ENCODE data around the gene AHRR. TPM values are rescaled to one million over a fixed set of nuclear protein-coding genes. Genes with fewer than 3 reads are reported as not detected.

Gene AHRR
- total and polyA plus RNA-seq, 9 of the 15 experiments (the other 6 are each of a cell fraction or from before 2014, with no cell fraction given): 0.06 to 1.6 (median 0.75) TPM; not detected in 1

- WGBS (ENCODE audit: insufficient coverage, low coverage, missing lambda C conversion rate): 87% methylated on average over 19 of the region's 19 CpGs
- no peak overlapping the region for H3K4me3 ChIP-seq
- no peaks in the 10 kb centered on the region for H4K20me1 ChIP-seq (replicated peaks; ENCODE audit: control insufficient read depth, insufficient read depth, low read length)
- in situ Hi-C loops (cut with MboI) (no loop called here), intact Hi-C loops (cut with micrococcal nuclease) (no loop called here)
- H3K4me2 ChIP-seq (ENCODE audit: insufficient read depth, low read length): no peak overlapping the region
- peaks cover 58% of the 10 kb centered on the region; the same call in 2 of the 3 replicates for H3K36me3 ChIP-seq (ENCODE audit: control insufficient read depth, insufficient read depth, low read length)
- H3K27ac ChIP-seq (ENCODE audit: extremely low read depth, low read depth, low read length): no peak overlapping the region
- ChIA-PET POLR2A (no interaction called here), CTCF (ENCODE audit: low intra/inter-chr PET ratio) (no interaction called here)
- H3K4me1 ChIP-seq (replicated peaks in 1 of 2; ENCODE audit: control insufficient read depth in 2 of 2, insufficient read depth in 2 of 2, low read length in 2 of 2): peaks cover 0 to 31% of the 10 kb centered on the region in 2 experiments; a peak in 1 of 5 replicates
- no peaks in the 10 kb centered on the region for H3K9me3 ChIP-seq (replicated peaks; ENCODE audit: control insufficient read depth, insufficient read depth, low read depth, low read length)
- H3K9me1 ChIP-seq (ENCODE audit: control insufficient read depth, insufficient read depth, low read length): no peaks in the 10 kb centered on the region
- TF ChIP-seq TFAP4 (CRISPR knock-in tag; IDR thresholded peaks at IDR 0.05; ENCODE audit: borderline replicate concordance): peak; percentile 36; the same call in 1 of the 2 replicates
- 0 out of 2 replicates have a peak, but pooled peaks have one; percentile 21 for TF ChIP-seq GABPB1 (CRISPR knock-in tag; IDR thresholded peaks at IDR 0.05)
- TF ChIP-seq ZNF639 (CRISPR knock-in tag; conservative IDR thresholded peaks at IDR 0.05 in 1 of 2, IDR thresholded peaks at IDR 0.05 in 1 of 2): no peak
- TF ChIP-seq ZNF23 (CRISPR knock-in tag; IDR thresholded peaks at IDR 0.05): no peak
- TF ChIP-seq TCF3 (CRISPR knock-in tag; IDR thresholded peaks at IDR 0.05): peak; percentile 50
- no peaks in the 10 kb centered on the region for H3K27me3 ChIP-seq (ENCODE audit: control insufficient read depth in 2 of 2, insufficient read depth in 2 of 2, low read length in 2 of 2)
- no peak overlapping the region for H3K9ac ChIP-seq (ENCODE audit: insufficient read depth in 1 of 2, low read depth in 2 of 2, low read length in 2 of 2)
- DNase-seq (ENCODE audit: extremely low read depth in 1 of 4, low spot score in 3 of 4) (no peak), FAIRE-seq (no peak), ATAC-seq (no peak)
- H3K79me2 ChIP-seq (ENCODE audit: control insufficient read depth, insufficient read depth, low read length): no peaks in the 10 kb centered on the region
- H2AFZ ChIP-seq (ENCODE audit: low read depth, low read length): no peak overlapping the region
- no TSS peak for BruUV-seq (replicated peaks)
Observed at GRCh38 chr5:464446-464842, 142.9 kb downstream of the AHRR start.
